Thyroid gland (tissue), 4 donors: Measurements from ENCODE around the gene ARHGEF6. TPM values are rescaled to one million over a fixed set of nuclear protein-coding genes. Genes with fewer than 3 reads are reported as not detected.

ENCODE experiments used
- DNase-seq, 2 donors: peaks; one replicate each; pipeline ENCODE4 v3.0.0-alpha.2; 2019
- H3K27ac ChIP-seq, 3 donors: fragments of 200-600 bp; sonication (generic); 1 replicate in 2 of 3; 2 replicates in 1 of 3; pipeline ENCODE4 v1.5.1; 2016 to 2019; ENCODE audit warnings: mild to moderate bottlenecking in 1 of 3, moderate library complexity in 1 of 3
- H3K27me3 ChIP-seq: fragments of 200-600 bp; sonication (generic); one replicate; pipeline ENCODE4 v1.5.1; 2019
- H3K36me3 ChIP-seq, 2 donors: fragments of 200-600 bp; sonication (generic); one replicate each; pipeline ENCODE4 v1.5.1; 2016 to 2019
- H3K4me1 ChIP-seq, 2 donors: fragments of 200-600 bp; sonication (generic); one replicate each; pipeline ENCODE4 v1.5.1; 2017 to 2019
- H3K4me3 ChIP-seq, 3 donors: fragments of 200-600 bp; sonication (generic); replicated peaks in 1 of 3; 1 replicate in 2 of 3; 2 replicates in 1 of 3; pipeline ENCODE4 v1.5.1; 2016; ENCODE audit warnings: mild to moderate bottlenecking in 1 of 3
- H3K9me3 ChIP-seq: fragments of 200-600 bp; sonication (generic); one replicate; pipeline ENCODE4 v1.5.1; 2017
- POLR2A ChIP-seq, 2 donors: fragments of 450-650 bp; IDR thresholded peaks; one replicate each; pipeline ENCODE4 v1.6.1; 2017; ENCODE audit warnings: antibody characterized with exemption in 2 of 2, mild to moderate bottlenecking in 2 of 2, moderate library complexity in 1 of 2
- WGBS, 2 donors: methylation state at CpG; one replicate each; pipeline ENCODE4 v1.1.5; 2017; 5-methylcytosine and 5-hydroxymethylcytosine counted together
- intact Hi-C: fragments of 100-400 bp; cut with DNase I; formaldehyde crosslinking; loops from one replicate; pipeline ENCODE4 v1.15.1; 2023
- total RNA-seq, 4 donors: library from RNA; depleted of rRNA; stranded (reverse); fragments of >200 nt; gene quantifications; one replicate each; pipeline ENCODE4 v1.2.3, GENCODE V29; 2016
- TF ChIP-seq, protein P1 (sequence below), 6 experiments: fragments of 200-600 bp in 3 of 6; fragments of 450-650 bp in 3 of 6; sonication (generic) in 3 of 6; IDR thresholded peaks; one replicate each; pipeline ENCODE4 v1.5.1; 2016 to 2019; ENCODE audit warnings: antibody characterized with exemption in 6 of 6, mild to moderate bottlenecking in 2 of 6, inconsistent platforms in 1 of 6, moderate library complexity in 1 of 6

The ARHGEF6 gene
- total RNA-seq, 4 donors from 2014 or later, result 3.5 to 12.0 (median 6.4) TPM

GRCh38 chrX:136738049-136738729, 42.5 kb downstream of the ARHGEF6 start:
- no peaks in the 10 kb centered on the region for H3K27me3 ChIP-seq
- 93 to 97% methylated on average over 4 of the region's 4 CpGs for WGBS, 2 donors
- no peaks in the 10 kb centered on the region for H3K4me1 ChIP-seq
- no peak for TF ChIP-seq POLR2A (IDR thresholded peaks at IDR 0.05)
- TF ChIP-seq, protein P1, sequence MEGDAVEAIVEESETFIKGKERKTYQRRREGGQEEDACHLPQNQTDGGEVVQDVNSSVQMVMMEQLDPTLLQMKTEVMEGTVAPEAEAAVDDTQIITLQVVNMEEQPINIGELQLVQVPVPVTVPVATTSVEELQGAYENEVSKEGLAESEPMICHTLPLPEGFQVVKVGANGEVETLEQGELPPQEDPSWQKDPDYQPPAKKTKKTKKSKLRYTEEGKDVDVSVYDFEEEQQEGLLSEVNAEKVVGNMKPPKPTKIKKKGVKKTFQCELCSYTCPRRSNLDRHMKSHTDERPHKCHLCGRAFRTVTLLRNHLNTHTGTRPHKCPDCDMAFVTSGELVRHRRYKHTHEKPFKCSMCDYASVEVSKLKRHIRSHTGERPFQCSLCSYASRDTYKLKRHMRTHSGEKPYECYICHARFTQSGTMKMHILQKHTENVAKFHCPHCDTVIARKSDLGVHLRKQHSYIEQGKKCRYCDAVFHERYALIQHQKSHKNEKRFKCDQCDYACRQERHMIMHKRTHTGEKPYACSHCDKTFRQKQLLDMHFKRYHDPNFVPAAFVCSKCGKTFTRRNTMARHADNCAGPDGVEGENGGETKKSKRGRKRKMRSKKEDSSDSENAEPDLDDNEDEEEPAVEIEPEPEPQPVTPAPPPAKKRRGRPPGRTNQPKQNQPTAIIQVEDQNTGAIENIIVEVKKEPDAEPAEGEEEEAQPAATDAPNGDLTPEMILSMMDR (IDR thresholded peaks at IDR 0.05), result no peak
- intact Hi-C loops, result no loop called here
- H3K9me3 ChIP-seq, result no peaks in the 10 kb centered on the region
- no peak overlapping the region for H3K4me3 ChIP-seq
- DNase-seq, result no peak
- H3K36me3 ChIP-seq, result no peaks in the 10 kb centered on the region
- no peak overlapping the region for H3K27ac ChIP-seq

DNA sequence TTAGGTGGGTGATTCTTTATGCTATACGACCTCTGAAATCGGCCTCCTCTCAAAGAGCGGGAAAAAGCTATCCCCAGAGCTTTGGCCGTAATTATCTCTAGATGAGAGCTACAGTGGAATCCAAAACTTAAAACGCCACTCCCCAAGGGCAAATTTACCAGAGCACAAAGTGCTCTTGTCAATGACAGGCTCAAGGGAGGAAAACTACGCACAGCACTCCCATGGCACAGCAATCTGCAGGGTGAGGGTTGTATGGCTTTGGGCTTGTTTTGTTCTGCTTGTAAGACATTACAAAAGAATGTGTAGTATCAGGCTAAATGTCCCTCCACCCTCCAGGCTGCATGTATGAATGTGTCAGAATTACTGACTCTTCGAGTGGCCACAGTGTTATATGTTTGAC, 44.0 kb downstream of the ARHGEF6 start:
- Histone ChIP-seq H3K36me3 (no peaks in the 10 kb centered on the region), H3K4me1 (no peaks in the 10 kb centered on the region), H3K9me3 (no peaks in the 10 kb centered on the region), H3K27me3 (no peaks in the 10 kb centered on the region), H3K27ac (no peak overlapping the region), H3K4me3 (no peak overlapping the region)
- DNase-seq, result no peak
- TF ChIP-seq POLR2A (IDR thresholded peaks at IDR 0.05), result no peak
- TF ChIP-seq, protein P1 (IDR thresholded peaks at IDR 0.05), result no peak
- 71 to 94% methylated on average over 6 to 7 of the region's 7 CpGs for WGBS, 2 donors
- intact Hi-C loops, result no loop called here

- intact Hi-C loops, result no loop called here
- TF ChIP-seq POLR2A (IDR thresholded peaks at IDR 0.05), result no peak
- TF ChIP-seq, protein P1 (IDR thresholded peaks at IDR 0.05), result no peak
- 77 to 85% methylated on average over 1 of the region's 1 CpG for WGBS, 2 donors
These were observed 45.1 kb downstream of the ARHGEF6 start for GRCh38 chrX:136735601-136736000.

GRCh38 chrX:136733613-136734012, 47.1 kb downstream of the ARHGEF6 start:
- H3K27ac ChIP-seq, result no peak overlapping the region
- H3K4me1 ChIP-seq, result no peaks in the 10 kb centered on the region
- WGBS, 2 donors, result 87 to 89% methylated on average over 3 of the region's 3 CpGs
- H3K27me3 ChIP-seq, result no peaks in the 10 kb centered on the region
- DNase-seq, result no peak
- H3K36me3 ChIP-seq, result no peaks in the 10 kb centered on the region
- no peaks in the 10 kb centered on the region for H3K9me3 ChIP-seq
- no peak for TF ChIP-seq POLR2A (IDR thresholded peaks at IDR 0.05)
- TF ChIP-seq, protein P1 (IDR thresholded peaks at IDR 0.05), result no peak
- intact Hi-C loops, result no loop called here
- no peak overlapping the region for H3K4me3 ChIP-seq

More at GRCh38 chrX:136735601-136736000, 45.1 kb downstream of the ARHGEF6 start:
- Histone ChIP-seq H3K27ac (no peak overlapping the region), H3K4me3 (no peak overlapping the region), H3K9me3 (no peaks in the 10 kb centered on the region), H3K4me1 (no peaks in the 10 kb centered on the region), H3K27me3 (no peaks in the 10 kb centered on the region), H3K36me3 (no peaks in the 10 kb centered on the region)
- DNase-seq, result no peak

DNA sequence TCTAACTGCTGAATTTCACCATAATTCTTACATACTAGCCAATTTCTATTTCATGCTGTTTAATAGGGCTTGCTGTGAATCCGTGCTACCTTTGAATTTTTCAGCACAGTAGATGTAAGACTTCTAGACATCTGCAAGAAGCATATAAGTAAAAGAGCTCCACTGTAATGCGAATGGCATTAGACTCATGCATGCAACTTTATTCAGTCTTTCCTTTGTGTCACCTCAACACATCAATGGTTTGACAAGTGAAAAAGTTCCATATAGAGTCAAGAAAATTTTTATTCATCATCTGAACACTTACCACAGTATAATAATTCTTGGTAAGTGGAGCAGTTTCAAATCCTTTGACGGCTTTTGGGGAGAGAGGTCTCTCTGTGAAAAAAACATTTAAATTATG, 48.9 kb downstream of the ARHGEF6 start:
- intact Hi-C loops, result no loop called here
- DNase-seq, result no peak

More for the DNA sequence above, 48.9 kb downstream of the ARHGEF6 start:
- TF ChIP-seq POLR2A (IDR thresholded peaks at IDR 0.05), result no peak
- TF ChIP-seq, protein P1 (IDR thresholded peaks at IDR 0.05), result no peak
- Histone ChIP-seq H3K27me3 (no peaks in the 10 kb centered on the region), H3K4me3 (no peak overlapping the region), H3K27ac (no peak overlapping the region), H3K36me3 (no peaks in the 10 kb centered on the region), H3K4me1 (no peaks in the 10 kb centered on the region), H3K9me3 (no peaks in the 10 kb centered on the region)
- 90 to 92% methylated on average over 3 of the region's 3 CpGs for WGBS, 2 donors
